Measurements from ENCODE around the gene CISH.

Gene CISH

GRCh38 chr3:50610992-50611463, 546 bp downstream of the CISH start:
- H3K4me2 ChIP-seq (ENCODE audit: low read depth, low read length, poor library complexity, severe bottlenecking) = peak overlapping the region; percentile 84
- no peak overlapping the region for H3K27ac ChIP-seq (ENCODE audit: low read depth, low read length)
- peak overlapping the region; percentile 86 for H2AFZ ChIP-seq (ENCODE audit: low read depth, low read length, severe bottlenecking)

GRCh38 chr3:50610181-50610971, 1.2 kb downstream of the CISH start:
- no peak overlapping the region for H2AFZ ChIP-seq (ENCODE audit: low read depth, low read length, severe bottlenecking)
- H3K9me3 ChIP-seq (ENCODE audit: insufficient read depth, low read length) = no peaks in the 10 kb centered on the region
- H3K9ac ChIP-seq (ENCODE audit: low read length) = no peak overlapping the region
- no peak for TF ChIP-seq CTCF (IDR thresholded peaks at IDR 0.05; ENCODE audit: insufficient read depth, low read length, poor library complexity, severe bottlenecking)
- TF ChIP-seq EZH2phosphoT487 (conservative IDR thresholded peaks at IDR 0.05; ENCODE audit: low read length) = no peak
- H3K27ac ChIP-seq (ENCODE audit: low read depth, low read length) = no peak overlapping the region
- H3K9me2 ChIP-seq (replicated peaks; ENCODE audit: insufficient read depth, low read length) = no peaks in the 10 kb centered on the region
- no peaks in the 10 kb centered on the region for H4K20me1 ChIP-seq (ENCODE audit: low read depth, low read length)
- no peaks in the 10 kb centered on the region for H3K27me3 ChIP-seq (ENCODE audit: low read length)
- no peak overlapping the region for H3K4me2 ChIP-seq (ENCODE audit: low read depth, low read length, poor library complexity, severe bottlenecking)
- H3K79me2 ChIP-seq (ENCODE audit: insufficient read depth, low read length) = no peaks in the 10 kb centered on the region
- no peaks in the 10 kb centered on the region for H3K36me3 ChIP-seq (ENCODE audit: low read length)
- H3F3A ChIP-seq (ENCODE audit: insufficient read depth) = no peaks in the 10 kb centered on the region
- H3K4me3 ChIP-seq (ENCODE audit: insufficient read depth, low read length, poor library complexity, severe bottlenecking) = no peak overlapping the region

More at GRCh38 chr3:50610992-50611463, 546 bp downstream of the CISH start:
- Histone ChIP-seq H3K4me3 (ENCODE audit: insufficient read depth, low read length, poor library complexity, severe bottlenecking) (peak overlapping the region; percentile 55), H3K79me2 (ENCODE audit: insufficient read depth, low read length) (no peaks in the 10 kb centered on the region), H3F3A (ENCODE audit: insufficient read depth) (no peaks in the 10 kb centered on the region), H3K9ac (ENCODE audit: low read length) (peak overlapping the region; percentile 46), H3K36me3 (ENCODE audit: low read length) (no peaks in the 10 kb centered on the region), H3K27me3 (ENCODE audit: low read length) (no peaks in the 10 kb centered on the region), H3K9me2 (replicated peaks; ENCODE audit: insufficient read depth, low read length) (no peaks in the 10 kb centered on the region), H4K20me1 (ENCODE audit: low read depth, low read length) (no peaks in the 10 kb centered on the region), H3K9me3 (ENCODE audit: insufficient read depth, low read length) (no peaks in the 10 kb centered on the region)
- no peak for TF ChIP-seq CTCF (IDR thresholded peaks at IDR 0.05; ENCODE audit: insufficient read depth, low read length, poor library complexity, severe bottlenecking)
- no peak for TF ChIP-seq EZH2phosphoT487 (conservative IDR thresholded peaks at IDR 0.05; ENCODE audit: low read length)

GRCh38 chr3:50609763-50610085, 1.9 kb downstream of the CISH start:
- H3K4me3 ChIP-seq (ENCODE audit: insufficient read depth, low read length, poor library complexity, severe bottlenecking) = no peak overlapping the region
- H3K27me3 ChIP-seq (ENCODE audit: low read length) = no peaks in the 10 kb centered on the region
- H3K9ac ChIP-seq (ENCODE audit: low read length) = no peak overlapping the region
- no peak overlapping the region for H3K27ac ChIP-seq (ENCODE audit: low read depth, low read length)
- H2AFZ ChIP-seq (ENCODE audit: low read depth, low read length, severe bottlenecking) = no peak overlapping the region
- no peaks in the 10 kb centered on the region for H3K9me3 ChIP-seq (ENCODE audit: insufficient read depth, low read length)
- H3K4me2 ChIP-seq (ENCODE audit: low read depth, low read length, poor library complexity, severe bottlenecking) = no peak overlapping the region
- H3K9me2 ChIP-seq (replicated peaks; ENCODE audit: insufficient read depth, low read length) = no peaks in the 10 kb centered on the region
- no peaks in the 10 kb centered on the region for H3K36me3 ChIP-seq (ENCODE audit: low read length)
- no peak for TF ChIP-seq EZH2phosphoT487 (conservative IDR thresholded peaks at IDR 0.05; ENCODE audit: low read length)
- no peak for TF ChIP-seq CTCF (IDR thresholded peaks at IDR 0.05; ENCODE audit: insufficient read depth, low read length, poor library complexity, severe bottlenecking)
- H3K79me2 ChIP-seq (ENCODE audit: insufficient read depth, low read length) = no peaks in the 10 kb centered on the region
- no peaks in the 10 kb centered on the region for H4K20me1 ChIP-seq (ENCODE audit: low read depth, low read length)
- no peaks in the 10 kb centered on the region for H3F3A ChIP-seq (ENCODE audit: insufficient read depth)
